Measurements from ENCODE around the gene RSPH9. TPM values are rescaled to one million over a fixed set of nuclear protein-coding genes. Genes with fewer than 3 reads are reported as not detected.

Gene RSPH9
- total and polyA plus RNA-seq, 2 donors from 2014 or later: 0.16 to 0.45 TPM

DNA sequence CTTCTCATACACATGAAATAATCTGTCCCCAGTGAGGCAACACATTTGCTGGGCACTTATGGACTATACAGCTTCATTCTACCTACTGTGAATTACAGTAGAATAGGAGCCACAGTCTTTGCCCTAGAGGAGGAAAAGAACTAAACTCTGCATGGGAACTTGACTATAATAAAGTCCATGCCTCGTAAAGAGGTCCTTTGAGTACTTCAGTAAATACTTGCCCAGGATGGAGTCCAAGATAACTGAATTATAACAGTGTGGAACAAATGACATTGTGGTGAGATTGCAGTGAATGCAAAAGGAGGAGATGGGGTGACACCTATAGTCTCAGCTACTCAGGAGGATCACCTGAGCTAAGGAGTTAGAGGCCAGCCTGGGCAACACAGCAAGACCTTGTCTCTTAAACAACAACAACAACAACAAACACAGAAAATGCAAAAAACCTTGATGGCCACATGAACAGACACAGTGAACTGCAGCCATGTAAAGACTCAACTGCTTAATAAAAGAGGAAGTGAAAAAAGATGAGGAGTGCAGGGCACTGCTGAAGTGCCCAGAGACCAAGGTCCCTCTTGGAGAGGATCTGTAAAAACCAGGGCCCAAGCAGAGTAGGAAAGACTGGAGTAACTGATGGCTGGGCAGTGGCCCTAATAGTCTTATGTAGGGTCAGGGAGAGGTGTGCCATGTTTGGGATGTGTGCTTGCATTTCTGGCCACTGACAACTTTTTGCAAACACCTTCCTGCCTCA is 39.0 kb downstream of the RSPH9 start:
- Histone ChIP-seq H3K36me3 (ENCODE audit: control insufficient read depth in 2 of 3, insufficient read depth in 3 of 3, low read length in 3 of 3) (peaks cover 2 to 17% (median 6%) of the 10 kb centered on the region in 3 donors), H3K27ac (ENCODE audit: low read depth in 2 of 2, low read length in 2 of 2) (no peak overlapping the region), H3K9me3 (ENCODE audit: control insufficient read depth in 2 of 3, insufficient read depth in 1 of 3, low read length in 3 of 3) (no peaks in the 10 kb centered on the region), H3K9ac (ENCODE audit: low read length in 3 of 3) (no peak overlapping the region), H3K27me3 (ENCODE audit: control insufficient read depth, insufficient read depth, low read length) (no peaks in the 10 kb centered on the region), H3K4me3 (ENCODE audit: low read length in 3 of 3) (no peak overlapping the region), H3K4me1 (ENCODE audit: control insufficient read depth in 2 of 3, insufficient read depth in 2 of 3, low read depth in 1 of 3, low read length in 3 of 3) (peaks cover 4 to 10% (median 4%) of the 10 kb centered on the region in 3 donors)
- intact Hi-C loops (cut with DNase I): no loop called here
- FAIRE-seq: no peak
- TF ChIP-seq, protein P1, sequence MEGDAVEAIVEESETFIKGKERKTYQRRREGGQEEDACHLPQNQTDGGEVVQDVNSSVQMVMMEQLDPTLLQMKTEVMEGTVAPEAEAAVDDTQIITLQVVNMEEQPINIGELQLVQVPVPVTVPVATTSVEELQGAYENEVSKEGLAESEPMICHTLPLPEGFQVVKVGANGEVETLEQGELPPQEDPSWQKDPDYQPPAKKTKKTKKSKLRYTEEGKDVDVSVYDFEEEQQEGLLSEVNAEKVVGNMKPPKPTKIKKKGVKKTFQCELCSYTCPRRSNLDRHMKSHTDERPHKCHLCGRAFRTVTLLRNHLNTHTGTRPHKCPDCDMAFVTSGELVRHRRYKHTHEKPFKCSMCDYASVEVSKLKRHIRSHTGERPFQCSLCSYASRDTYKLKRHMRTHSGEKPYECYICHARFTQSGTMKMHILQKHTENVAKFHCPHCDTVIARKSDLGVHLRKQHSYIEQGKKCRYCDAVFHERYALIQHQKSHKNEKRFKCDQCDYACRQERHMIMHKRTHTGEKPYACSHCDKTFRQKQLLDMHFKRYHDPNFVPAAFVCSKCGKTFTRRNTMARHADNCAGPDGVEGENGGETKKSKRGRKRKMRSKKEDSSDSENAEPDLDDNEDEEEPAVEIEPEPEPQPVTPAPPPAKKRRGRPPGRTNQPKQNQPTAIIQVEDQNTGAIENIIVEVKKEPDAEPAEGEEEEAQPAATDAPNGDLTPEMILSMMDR (IDR thresholded peaks at IDR 0.05; ENCODE audit: borderline replicate concordance, extremely low read depth, insufficient read depth): no peak
- DNase-seq: no peak

DNA sequence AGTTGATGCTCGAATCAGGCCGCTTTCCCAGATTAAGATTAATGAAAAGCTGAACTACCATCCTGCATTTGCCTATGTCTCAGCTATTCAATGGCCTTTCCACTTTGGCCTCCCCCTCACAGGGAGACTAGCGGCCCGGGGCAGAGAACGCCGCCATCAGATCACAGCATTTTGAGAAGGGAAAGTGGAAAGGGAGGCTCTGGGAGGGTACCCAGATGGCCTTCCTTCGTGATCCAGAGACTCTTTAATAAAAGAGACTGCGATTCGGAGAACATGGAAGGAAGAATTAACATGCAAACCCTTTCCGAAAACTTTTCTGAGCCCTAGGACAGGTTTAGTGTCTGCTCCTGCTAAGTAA is 42.2 kb downstream of the RSPH9 start:
- intact Hi-C loops (cut with DNase I): no loop called here
- Histone ChIP-seq H3K27me3 (ENCODE audit: control insufficient read depth, insufficient read depth, low read length) (no peaks in the 10 kb centered on the region), H3K36me3 (ENCODE audit: control insufficient read depth in 2 of 3, insufficient read depth in 3 of 3, low read length in 3 of 3) (no peaks in the 10 kb centered on the region), H3K9ac (ENCODE audit: low read length in 3 of 3) (peak overlapping the region; percentile 65 to 86 (median 83)), H3K4me3 (ENCODE audit: low read length in 3 of 3) (peak overlapping the region; percentile 81 to 92 (median 91)), H3K27ac (ENCODE audit: low read depth in 2 of 2, low read length in 2 of 2) (no peak overlapping the region), H3K9me3 (ENCODE audit: control insufficient read depth in 2 of 3, insufficient read depth in 1 of 3, low read length in 3 of 3) (no peaks in the 10 kb centered on the region), H3K4me1 (ENCODE audit: control insufficient read depth in 2 of 3, insufficient read depth in 2 of 3, low read depth in 1 of 3, low read length in 3 of 3) (peaks cover 4 to 10% (median 4%) of the 10 kb centered on the region in 3 donors)
- DNase-seq (no peak), FAIRE-seq (no peak)
- TF ChIP-seq, protein P1 (IDR thresholded peaks at IDR 0.05; ENCODE audit: borderline replicate concordance, extremely low read depth, insufficient read depth): no peak

DNA sequence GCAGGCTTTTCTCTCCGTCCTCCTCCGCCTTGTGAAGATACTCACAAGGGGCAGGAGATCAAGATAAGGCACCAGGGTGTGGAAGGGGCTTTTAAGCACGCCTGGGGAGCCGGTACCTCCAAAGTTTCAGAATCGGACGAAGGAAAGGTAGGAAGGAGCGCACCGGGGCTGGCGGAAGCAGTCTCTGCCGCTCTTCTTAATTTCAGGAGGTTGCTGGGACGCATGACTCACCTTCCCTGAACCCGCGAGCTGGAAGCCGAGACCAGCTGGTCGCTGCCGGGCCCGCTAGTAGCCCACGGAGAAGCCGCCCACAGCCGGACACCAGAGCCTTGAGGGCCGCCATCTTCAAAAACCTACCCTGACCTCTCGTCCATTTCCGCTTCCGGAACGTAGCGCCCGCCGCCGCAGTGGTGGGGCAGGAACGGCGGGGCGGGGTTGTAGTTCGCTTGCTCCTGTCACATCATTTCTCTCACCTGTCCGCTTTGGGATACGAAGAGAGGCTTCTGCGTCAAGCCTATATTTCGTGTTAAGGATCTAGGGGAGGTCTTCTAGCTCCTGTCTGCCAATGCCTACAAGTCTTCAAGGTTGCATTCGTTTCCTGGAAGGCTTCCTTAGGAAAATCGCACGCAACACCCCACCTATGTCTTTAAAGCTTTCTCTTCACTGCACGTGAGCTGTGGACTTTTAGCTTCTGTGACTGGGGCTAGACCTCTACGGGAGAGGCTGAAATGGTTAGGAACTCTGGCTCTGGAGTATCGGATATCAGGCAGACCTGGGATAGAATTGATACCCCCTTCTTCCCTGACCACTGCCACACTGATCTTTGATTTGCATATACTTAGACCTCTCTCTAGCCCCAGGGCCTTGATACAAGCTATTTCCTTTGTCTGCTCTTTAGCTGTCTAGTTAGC is 42.9 kb downstream of the RSPH9 start, which contains the start of gene MRPS18A:
MRPS18A (minus strand) TSS at position 355 of the 911 bp plus-strand sequence; CDS start at position 343, 12 bp downstream.
- Histone ChIP-seq H3K27me3 (ENCODE audit: control insufficient read depth, insufficient read depth, low read length) (no peaks in the 10 kb centered on the region), H3K27ac (ENCODE audit: low read depth in 2 of 2, low read length in 2 of 2) (peak within 1 kb of the TSS; percentile 30 to 78), H3K9me3 (ENCODE audit: control insufficient read depth in 2 of 3, insufficient read depth in 1 of 3, low read length in 3 of 3) (no peaks in the 10 kb centered on the region), H3K4me1 (ENCODE audit: control insufficient read depth in 2 of 3, insufficient read depth in 2 of 3, low read depth in 1 of 3, low read length in 3 of 3) (peaks cover 4 to 10% (median 4%) of the 10 kb centered on the region in 3 donors), H3K9ac (ENCODE audit: low read length in 3 of 3) (peak within 1 kb of the TSS; percentile 65 to 86 (median 83)), H3K36me3 (ENCODE audit: control insufficient read depth in 2 of 3, insufficient read depth in 3 of 3, low read length in 3 of 3) (no peaks in the 10 kb centered on the region), H3K4me3 (ENCODE audit: low read length in 3 of 3) (peak within 1 kb of the TSS; percentile 81 to 92 (median 91))
- intact Hi-C loops (cut with DNase I): no loop called here
- DNase-seq (peak; percentile 85 to 93 (median 90)), FAIRE-seq (no peak)
- TF ChIP-seq, protein P1 (IDR thresholded peaks at IDR 0.05; ENCODE audit: borderline replicate concordance, extremely low read depth, insufficient read depth): no peak
